SK-N-SH treated with all-trans-retinoic acid at 6 μM for 48 hours (cell line): ENCODE measurements around the gene MARK3.

Source experiments
- ATAC-seq: fragments of 200-7000 bp; cut with Tn5 transposase; 3 replicates; pipeline ENCODE4 v1.9.1; 2020; ENCODE audit warnings: mild to moderate bottlenecking, moderate library complexity
- BACH2 ChIP-seq: fragments of 250-450 bp; sonication (Bioruptor Pico); IDR thresholded peaks from 2 replicates; pipeline ENCODE4 v1.9.0; 2021; ENCODE audit warnings: mild to moderate bottlenecking, borderline replicate concordance
- ESRRG ChIP-seq: fragments of 250-450 bp; sonication (Bioruptor Pico); IDR thresholded peaks from 2 replicates; pipeline ENCODE4 v1.6.1; 2021; ENCODE audit warnings: mild to moderate bottlenecking
- GLIS3 ChIP-seq: fragments of 250-450 bp; sonication (Bioruptor Pico); IDR thresholded peaks from 2 replicates; pipeline ENCODE4 v1.5.0; 2020; ENCODE audit warnings: mild to moderate bottlenecking, moderate library complexity
- ISL1 ChIP-seq: fragments of 250-450 bp; sonication (Bioruptor Pico); IDR thresholded peaks from 2 replicates; pipeline ENCODE4 v2.1.2; 2022; ENCODE audit warnings: mild to moderate bottlenecking, moderate library complexity
- OSR1 ChIP-seq: fragments of 250-450 bp; sonication (Bioruptor Pico); IDR thresholded peaks from 2 replicates; pipeline ENCODE4 v1.8.0; 2022; ENCODE audit warnings: moderate library complexity, mild to moderate bottlenecking, inconsistent platforms
- PATZ1 ChIP-seq: fragments of 250-450 bp; sonication (Bioruptor Pico); IDR thresholded peaks from 2 replicates; pipeline ENCODE4 v1.8.0; 2020; ENCODE audit warnings: mild to moderate bottlenecking, moderate library complexity, borderline replicate concordance
- POU6F1 ChIP-seq: fragments of 250-450 bp; sonication (Bioruptor Pico); IDR thresholded peaks from 2 replicates; pipeline ENCODE4 v1.8.0; 2021; ENCODE audit warnings: low read depth, mild to moderate bottlenecking, moderate library complexity, borderline replicate concordance
- RARB ChIP-seq: fragments of 250-450 bp; sonication (Bioruptor Pico); IDR thresholded peaks from 2 replicates; pipeline ENCODE4 v1.8.0; 2021; ENCODE audit warnings: mild to moderate bottlenecking, moderate library complexity
- SNAI2 ChIP-seq: fragments of 250-450 bp; sonication (Bioruptor Pico); IDR thresholded peaks from 2 replicates; pipeline ENCODE4 v1.5.0; 2020; ENCODE audit warnings: mild to moderate bottlenecking, moderate library complexity
- TCF4 ChIP-seq: fragments of 250-450 bp; sonication (Bioruptor Pico); IDR thresholded peaks from 2 replicates; pipeline ENCODE4 v1.8.0; 2021; ENCODE audit warnings: mild to moderate bottlenecking, moderate library complexity, borderline replicate concordance
- TSHZ2 ChIP-seq: fragments of 250-450 bp; sonication (Bioruptor Pico); IDR thresholded peaks from 2 replicates; pipeline ENCODE4 v1.5.0; 2020; ENCODE audit warnings: mild to moderate bottlenecking, moderate library complexity
- ZC3H10 ChIP-seq: fragments of 250-450 bp; sonication (Bioruptor Pico); IDR thresholded peaks from 2 replicates; pipeline ENCODE4 v1.5.1; 2021; ENCODE audit warnings: mild to moderate bottlenecking, moderate library complexity
- ZFP30 ChIP-seq: fragments of 450-650 bp; formaldehyde crosslinking; IDR thresholded peaks from 2 replicates; pipeline ENCODE4 v1.5.0; 2022; ENCODE audit warnings: mild to moderate bottlenecking, moderate library complexity
- ZNF565 ChIP-seq: fragments of 450-650 bp; formaldehyde crosslinking; conservative IDR thresholded peaks from 2 replicates; pipeline ENCODE4 v1.5.0; 2020; ENCODE audit warnings: low read depth, mild to moderate bottlenecking, moderate library complexity
- ZNF8 ChIP-seq: fragments of 450-650 bp; formaldehyde crosslinking; IDR thresholded peaks from 2 replicates; pipeline ENCODE4 v1.5.0; 2020; ENCODE audit warnings: mild to moderate bottlenecking, moderate library complexity

Gene MARK3

GRCh38 chr14:103547941-103548462 lies 162.8 kb downstream of the MARK3 start:
- no peak for TF ChIP-seq TCF4 (CRISPR knock-in tag)
- no peak for ATAC-seq

GRCh38 chr14:103548463-103549351 lies 163.5 kb downstream of the MARK3 start:
- TF ChIP-seq ZC3H10, result no peak
- ATAC-seq, result no peak

GRCh38 chr14:103549361-103550311 lies 164.4 kb downstream of the MARK3 start:
- no peak for ATAC-seq
- TF ChIP-seq ZFP30 (CRISPR knock-in tag), result no peak
- no peak for TF ChIP-seq BACH2 (CRISPR knock-in tag)
- no peak for TF ChIP-seq ZC3H10
- TF ChIP-seq RARB, result no peak
- TF ChIP-seq TCF4 (CRISPR knock-in tag), result no peak
- TF ChIP-seq POU6F1, result no peak
- TF ChIP-seq, all 23 proteins: peak for 0

GRCh38 chr14:103550451-103551337 lies 165.5 kb downstream of the MARK3 start:
- ATAC-seq, result no peak
- TF ChIP-seq RARB (no peak), ZC3H10 (no peak), OSR1 (CRISPR knock-in tag) (no peak), GLIS3 (CRISPR knock-in tag) (no peak), ZNF565 (CRISPR knock-in tag) (no peak), ISL1 (CRISPR knock-in tag) (no peak), TCF4 (CRISPR knock-in tag) (no peak), SNAI2 (no peak), ESRRG (CRISPR knock-in tag) (no peak), ZNF8 (no peak), PATZ1 (CRISPR knock-in tag) (no peak), TSHZ2 (CRISPR knock-in tag) (no peak), ZFP30 (CRISPR knock-in tag) (no peak)

- no peak for ATAC-seq
- TF ChIP-seq SNAI2 (no peak), ZNF565 (CRISPR knock-in tag) (no peak), RARB (no peak), ZFP30 (CRISPR knock-in tag) (no peak), ESRRG (CRISPR knock-in tag) (no peak), POU6F1 (no peak), TSHZ2 (CRISPR knock-in tag) (no peak)
These were observed 166.1 kb downstream of the MARK3 start for GRCh38 chr14:103551338-103551762.
